ENCODE results near the gene PGLYRP4.

The PGLYRP4 gene

DNA sequence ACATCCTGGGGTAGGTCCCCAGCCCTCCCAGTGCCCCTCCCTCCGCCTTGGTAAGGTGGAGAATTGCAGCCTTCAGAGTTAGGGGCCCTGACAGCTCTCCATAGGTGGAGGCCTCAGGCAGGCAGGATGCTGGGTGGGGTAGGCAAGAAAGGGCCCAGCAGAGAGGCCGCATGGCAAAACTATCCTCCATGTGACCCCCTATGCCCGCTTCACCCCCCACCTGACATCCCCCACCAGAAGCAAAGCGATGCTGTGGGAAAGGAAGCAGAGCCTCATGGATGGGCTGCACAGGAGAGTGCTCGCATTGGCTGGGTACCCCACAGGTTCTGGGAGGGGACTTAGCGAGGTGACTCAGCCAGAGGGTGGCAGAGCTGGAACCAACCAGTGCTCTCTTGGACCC, 10.6 kb upstream of the PGLYRP4 start:
- DNase-seq, result no peak
- no peak overlapping the region for H3K27ac ChIP-seq (ENCODE audit: low read length, poor library complexity, severe bottlenecking)
- H2BK15ac ChIP-seq (ENCODE audit: low read depth, poor library complexity, severe bottlenecking), result no peak overlapping the region

DNA sequence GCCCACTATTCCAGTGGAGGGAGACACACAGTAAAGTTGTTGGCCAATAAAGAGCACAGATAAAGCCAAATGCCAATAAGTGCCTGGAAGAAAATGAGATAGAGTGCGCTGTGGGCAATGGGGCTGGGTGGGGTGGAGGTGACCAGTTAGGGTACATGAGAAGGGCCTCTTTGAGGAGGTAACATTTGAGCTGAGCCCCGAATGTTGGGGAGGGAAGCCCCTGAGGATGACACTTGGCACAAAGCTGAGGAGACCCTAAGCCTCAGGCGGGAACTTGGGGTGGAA, 10.0 kb upstream of the PGLYRP4 start:
- no peaks in the 10 kb centered on the region for H3K4me1 ChIP-seq (ENCODE audit: control insufficient read depth, insufficient read depth, low read depth, low read length)
- H3K27ac ChIP-seq (ENCODE audit: low read length, poor library complexity, severe bottlenecking), result no peak overlapping the region
- H2BK12ac ChIP-seq (ENCODE audit: low read length in 2 of 2), result no peak overlapping the region
- H4K91ac ChIP-seq (ENCODE audit: low read length), result no peak overlapping the region
- no peak for DNase-seq
- no peak overlapping the region for H2AK5ac ChIP-seq (ENCODE audit: low read length, severe bottlenecking)
- no peak overlapping the region for H3K9ac ChIP-seq (ENCODE audit: low read length)
- no peak overlapping the region for H2BK15ac ChIP-seq (ENCODE audit: low read depth, poor library complexity, severe bottlenecking)
- H3K27me3 ChIP-seq (ENCODE audit: control insufficient read depth in 1 of 2, insufficient read depth in 1 of 2, low read length in 2 of 2), result peaks cover 15 to 82% of the 10 kb centered on the region in 2 experiments
- no peak overlapping the region for H2AFZ ChIP-seq (ENCODE audit: low read depth, low read length)
- H3K23ac ChIP-seq (ENCODE audit: low read length in 2 of 2), result no peak overlapping the region
- no peak overlapping the region for H4K8ac ChIP-seq (ENCODE audit: low read length)
- H2BK120ac ChIP-seq (ENCODE audit: low read depth, low read length), result no peak overlapping the region
- H3K79me1 ChIP-seq (replicated peaks; ENCODE audit: low read length, poor library complexity, severe bottlenecking), result no peaks in the 10 kb centered on the region
- 57% methylated on average over 3 of the region's 3 CpGs for WGBS
- no peaks in the 10 kb centered on the region for H3K9me3 ChIP-seq (ENCODE audit: control insufficient read depth, low read length)
- no peak overlapping the region for H2BK5ac ChIP-seq (ENCODE audit: low read depth, low read length, poor library complexity, severe bottlenecking)
- no peak overlapping the region for H3K14ac ChIP-seq (ENCODE audit: low read length in 2 of 2)
- no peak overlapping the region for H3K18ac ChIP-seq (ENCODE audit: low read depth in 1 of 2, low read length in 2 of 2)
- no peak overlapping the region for H3K4me3 ChIP-seq (ENCODE audit: insufficient read depth in 1 of 2, low read depth in 1 of 2, low read length in 2 of 2)
- H3K36me3 ChIP-seq (ENCODE audit: control insufficient read depth in 1 of 2, insufficient read depth in 2 of 2, low read depth in 1 of 2, low read length in 2 of 2), result no peaks in the 10 kb centered on the region
- H3K4me2 ChIP-seq (ENCODE audit: low read length, poor library complexity, severe bottlenecking), result no peak overlapping the region
- H3K4ac ChIP-seq (ENCODE audit: low read depth in 1 of 2, low read length in 2 of 2), result no peak overlapping the region

More for the DNA sequence above, 10.6 kb upstream of the PGLYRP4 start:
- Histone ChIP-seq H2AK5ac (ENCODE audit: low read length, severe bottlenecking) (no peak overlapping the region), H2BK12ac (ENCODE audit: low read length in 2 of 2) (no peak overlapping the region), H3K9ac (ENCODE audit: low read length) (no peak overlapping the region), H2BK5ac (ENCODE audit: low read depth, low read length, poor library complexity, severe bottlenecking) (no peak overlapping the region), H3K4ac (ENCODE audit: low read depth in 1 of 2, low read length in 2 of 2) (no peak overlapping the region), H4K91ac (ENCODE audit: low read length) (no peak overlapping the region), H3K23ac (ENCODE audit: low read length in 2 of 2) (no peak overlapping the region), H3K36me3 (ENCODE audit: control insufficient read depth in 1 of 2, insufficient read depth in 2 of 2, low read depth in 1 of 2, low read length in 2 of 2) (no peaks in the 10 kb centered on the region), H3K79me1 (replicated peaks; ENCODE audit: low read length, poor library complexity, severe bottlenecking) (no peaks in the 10 kb centered on the region), H3K14ac (ENCODE audit: low read length in 2 of 2) (no peak overlapping the region), H3K4me3 (ENCODE audit: insufficient read depth in 1 of 2, low read depth in 1 of 2, low read length in 2 of 2) (no peak overlapping the region), H3K27me3 (ENCODE audit: control insufficient read depth in 1 of 2, insufficient read depth in 1 of 2, low read length in 2 of 2) (peaks cover 15 to 82% of the 10 kb centered on the region in 2 experiments), H3K9me3 (ENCODE audit: control insufficient read depth, low read length) (no peaks in the 10 kb centered on the region), H3K18ac (ENCODE audit: low read depth in 1 of 2, low read length in 2 of 2) (no peak overlapping the region), H2BK120ac (ENCODE audit: low read depth, low read length) (no peak overlapping the region), H3K4me2 (ENCODE audit: low read length, poor library complexity, severe bottlenecking) (no peak overlapping the region), H4K8ac (ENCODE audit: low read length) (no peak overlapping the region), H3K4me1 (ENCODE audit: control insufficient read depth, insufficient read depth, low read depth, low read length) (no peaks in the 10 kb centered on the region), H2AFZ (ENCODE audit: low read depth, low read length) (no peak overlapping the region)
- 79% methylated on average over 5 of the region's 6 CpGs for WGBS

DNA sequence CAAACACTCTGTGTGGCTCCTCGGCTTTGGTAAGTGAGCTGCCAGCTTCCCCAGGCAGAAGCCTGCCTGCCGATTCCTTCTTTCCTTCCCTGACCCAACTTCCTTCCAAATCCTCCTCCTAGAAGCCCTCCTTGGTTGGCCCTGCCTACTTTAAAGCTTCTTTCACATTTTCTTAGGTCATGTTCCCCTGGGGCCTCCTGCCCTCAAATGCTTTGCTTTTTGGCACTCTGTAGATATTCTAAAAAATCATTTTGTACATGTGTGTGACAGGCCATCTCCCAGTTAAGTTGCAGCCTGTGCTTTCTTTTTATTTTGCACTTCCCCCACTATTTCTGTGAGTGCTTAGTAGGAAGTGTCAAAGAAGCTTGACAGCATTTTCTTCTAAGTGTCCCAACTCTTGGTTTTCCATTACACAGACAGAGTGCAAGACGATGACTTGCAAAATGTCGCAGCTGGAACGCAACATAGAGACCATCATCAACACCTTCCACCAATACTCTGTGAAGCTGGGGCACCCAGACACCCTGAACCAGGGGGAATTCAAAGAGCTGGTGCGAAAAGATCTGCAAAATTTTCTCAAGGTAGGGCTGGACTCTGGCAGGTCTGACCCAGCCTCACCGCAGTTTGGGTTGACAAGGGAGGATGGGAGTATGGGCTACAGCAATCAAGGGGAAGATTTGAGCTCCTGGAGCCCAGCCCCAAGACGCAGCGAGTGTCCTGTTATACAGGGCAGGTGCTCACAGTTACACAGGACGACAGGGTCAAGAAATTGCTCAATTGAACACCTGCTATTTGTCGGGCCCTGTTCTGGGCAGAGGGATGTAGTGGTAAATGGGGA, 9.4 kb upstream of the PGLYRP4 start, which contains the start of gene S100A9:
Gene S100A9 (plus strand): TSS at position 2 of the 838 bp plus-strand sequence. CDS start 430 bp downstream, at position 432.
- Histone ChIP-seq H2BK15ac (ENCODE audit: low read depth, poor library complexity, severe bottlenecking) (no peak within 1 kb of the TSS), H3K23ac (ENCODE audit: low read length in 2 of 2) (no peak within 1 kb of the TSS), H2BK5ac (ENCODE audit: low read depth, low read length, poor library complexity, severe bottlenecking) (no peak within 1 kb of the TSS), H2BK120ac (ENCODE audit: low read depth, low read length) (no peak within 1 kb of the TSS), H4K8ac (ENCODE audit: low read length) (no peak within 1 kb of the TSS), H2BK12ac (ENCODE audit: low read length in 2 of 2) (no peak within 1 kb of the TSS), H3K14ac (ENCODE audit: low read length in 2 of 2) (no peak within 1 kb of the TSS), H3K18ac (ENCODE audit: low read depth in 1 of 2, low read length in 2 of 2) (no peak within 1 kb of the TSS), H3K4me2 (ENCODE audit: low read length, poor library complexity, severe bottlenecking) (no peak within 1 kb of the TSS), H3K36me3 (ENCODE audit: control insufficient read depth in 1 of 2, insufficient read depth in 2 of 2, low read depth in 1 of 2, low read length in 2 of 2) (no peaks in the 10 kb centered on the region), H3K4ac (ENCODE audit: low read depth in 1 of 2, low read length in 2 of 2) (no peak within 1 kb of the TSS), H2AK5ac (ENCODE audit: low read length, severe bottlenecking) (no peak within 1 kb of the TSS), H3K79me1 (replicated peaks; ENCODE audit: low read length, poor library complexity, severe bottlenecking) (no peaks in the 10 kb centered on the region), H3K27ac (ENCODE audit: low read length, poor library complexity, severe bottlenecking) (no peak within 1 kb of the TSS), H3K27me3 (ENCODE audit: control insufficient read depth in 1 of 2, insufficient read depth in 1 of 2, low read length in 2 of 2) (peaks cover 9 to 82% of the 10 kb centered on the region in 2 experiments), H3K4me1 (ENCODE audit: control insufficient read depth, insufficient read depth, low read depth, low read length) (no peaks in the 10 kb centered on the region), H4K91ac (ENCODE audit: low read length) (no peak within 1 kb of the TSS), H3K9me3 (ENCODE audit: control insufficient read depth, low read length) (no peaks in the 10 kb centered on the region), H3K9ac (ENCODE audit: low read length) (no peak within 1 kb of the TSS), H2AFZ (ENCODE audit: low read depth, low read length) (no peak within 1 kb of the TSS), H3K4me3 (ENCODE audit: insufficient read depth in 1 of 2, low read depth in 1 of 2, low read length in 2 of 2) (no peak within 1 kb of the TSS)
- no peak for DNase-seq
- 82% methylated on average over 11 of the region's 11 CpGs for WGBS

- Histone ChIP-seq H4K8ac (ENCODE audit: low read length) (no peak overlapping the region), H3K9me3 (ENCODE audit: control insufficient read depth, low read length) (no peaks in the 10 kb centered on the region), H3K27me3 (ENCODE audit: control insufficient read depth in 1 of 2, insufficient read depth in 1 of 2, low read length in 2 of 2) (peaks cover 7 to 77% of the 10 kb centered on the region in 2 experiments), H3K23ac (ENCODE audit: low read length in 2 of 2) (no peak overlapping the region), H3K4me2 (ENCODE audit: low read length, poor library complexity, severe bottlenecking) (no peak overlapping the region), H3K79me1 (replicated peaks; ENCODE audit: low read length, poor library complexity, severe bottlenecking) (no peaks in the 10 kb centered on the region), H3K27ac (ENCODE audit: low read length, poor library complexity, severe bottlenecking) (no peak overlapping the region), H2BK5ac (ENCODE audit: low read depth, low read length, poor library complexity, severe bottlenecking) (no peak overlapping the region), H3K4me3 (ENCODE audit: insufficient read depth in 1 of 2, low read depth in 1 of 2, low read length in 2 of 2) (no peak overlapping the region), H3K4me1 (ENCODE audit: control insufficient read depth, insufficient read depth, low read depth, low read length) (no peaks in the 10 kb centered on the region), H2BK120ac (ENCODE audit: low read depth, low read length) (no peak overlapping the region), H4K91ac (ENCODE audit: low read length) (no peak overlapping the region), H3K36me3 (ENCODE audit: control insufficient read depth in 1 of 2, insufficient read depth in 2 of 2, low read depth in 1 of 2, low read length in 2 of 2) (no peaks in the 10 kb centered on the region), H2BK12ac (ENCODE audit: low read length in 2 of 2) (no peak overlapping the region), H2AK5ac (ENCODE audit: low read length, severe bottlenecking) (no peak overlapping the region), H2AFZ (ENCODE audit: low read depth, low read length) (no peak overlapping the region), H3K4ac (ENCODE audit: low read depth in 1 of 2, low read length in 2 of 2) (no peak overlapping the region), H2BK15ac (ENCODE audit: low read depth, poor library complexity, severe bottlenecking) (no peak overlapping the region), H3K14ac (ENCODE audit: low read length in 2 of 2) (no peak overlapping the region), H3K18ac (ENCODE audit: low read depth in 1 of 2, low read length in 2 of 2) (no peak overlapping the region), H3K9ac (ENCODE audit: low read length) (no peak overlapping the region)
- WGBS, result 80% methylated on average over 10 of the region's 10 CpGs
- DNase-seq, result no peak
Measured at GRCh38 chr1:153357076-153357852, 8.6 kb upstream of the PGLYRP4 start.

Measured in mesenchymal stem cell (in vitro differentiated cells and primary cell).